ENCODE measurements around the gene PLA2G7. TPM values are rescaled to one million over a fixed set of nuclear protein-coding genes. Genes with fewer than 3 reads are reported as not detected.

Gene PLA2G7
- total RNA-seq, 1 donor from 2014 or later, result not detected

GRCh38 chr6:46688966-46689335 lies 46.2 kb downstream of the PLA2G7 start:
- DNase-seq (ENCODE audit: low read depth), result no peak

DNA sequence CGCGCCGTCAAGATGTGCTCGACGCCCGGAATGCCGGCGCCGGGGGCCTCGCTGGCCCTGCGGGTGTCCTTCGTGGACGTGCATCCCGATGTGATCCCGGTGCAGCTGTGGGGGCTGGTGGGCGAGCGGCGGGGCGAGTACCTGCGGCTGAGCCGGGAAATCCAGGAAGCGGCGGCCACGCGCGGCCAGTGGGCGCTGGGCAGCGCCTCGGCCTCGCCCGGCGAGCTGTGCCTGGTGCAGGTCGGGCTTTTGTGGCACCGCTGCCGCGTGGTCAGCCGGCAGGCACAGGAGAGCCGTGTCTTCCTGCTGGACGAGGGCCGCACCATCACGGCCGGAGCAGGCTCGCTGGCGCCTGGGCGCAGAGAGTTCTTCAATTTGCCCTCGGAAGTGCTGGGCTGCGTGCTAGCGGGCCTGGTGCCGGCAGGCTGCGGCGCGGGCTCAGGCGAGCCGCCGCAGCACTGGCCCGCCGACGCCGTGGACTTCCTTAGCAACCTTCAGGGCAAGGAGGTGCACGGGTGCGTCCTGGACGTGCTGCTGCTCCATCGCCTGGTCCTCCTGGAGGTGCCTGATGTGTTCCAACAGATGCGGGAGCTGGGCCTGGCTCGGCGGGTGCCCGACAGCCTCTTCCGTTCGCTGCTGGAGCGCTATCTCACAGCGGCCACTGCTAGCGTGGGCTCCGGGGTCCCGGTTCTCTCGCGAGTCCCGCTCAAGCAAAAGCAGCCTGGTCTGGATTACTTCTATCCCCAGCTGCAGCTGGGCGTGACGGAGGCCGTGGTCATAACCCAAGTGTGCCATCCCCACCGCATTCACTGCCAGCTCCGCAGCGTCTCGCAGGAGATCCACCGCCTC lies 46.8 kb downstream of the PLA2G7 start:
- no peak for DNase-seq (ENCODE audit: low read depth)

- no peak for DNase-seq (ENCODE audit: low read depth)
Measured at GRCh38 chr6:46687619-46688097, 47.5 kb downstream of the PLA2G7 start, which contains the start of gene TDRD6. Gene TDRD6, plus strand, starts transcription at chr6:46687885. Its CDS starts 244 bp downstream, at chr6:46688129.

DNA sequence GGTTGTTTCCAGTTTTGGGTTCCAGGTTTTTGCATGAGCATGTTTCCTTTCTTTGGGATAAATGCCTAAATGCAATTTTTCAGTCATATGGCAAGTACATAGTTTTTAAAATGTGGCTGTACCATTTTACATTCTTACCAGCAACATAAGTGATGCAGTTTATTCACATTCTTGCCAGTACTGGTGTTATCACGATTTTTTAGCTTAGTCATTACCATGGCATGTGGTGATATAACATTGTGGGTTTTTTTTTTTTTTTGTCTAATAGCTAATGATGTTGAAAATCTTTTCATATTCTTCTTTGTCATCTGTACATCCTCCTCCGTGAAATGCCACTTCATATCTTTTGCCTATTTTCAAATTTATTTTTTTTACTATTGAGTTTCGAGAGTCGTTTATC lies 50.4 kb downstream of the PLA2G7 start:
- peak; percentile 8 for DNase-seq (ENCODE audit: low read depth)

DNA sequence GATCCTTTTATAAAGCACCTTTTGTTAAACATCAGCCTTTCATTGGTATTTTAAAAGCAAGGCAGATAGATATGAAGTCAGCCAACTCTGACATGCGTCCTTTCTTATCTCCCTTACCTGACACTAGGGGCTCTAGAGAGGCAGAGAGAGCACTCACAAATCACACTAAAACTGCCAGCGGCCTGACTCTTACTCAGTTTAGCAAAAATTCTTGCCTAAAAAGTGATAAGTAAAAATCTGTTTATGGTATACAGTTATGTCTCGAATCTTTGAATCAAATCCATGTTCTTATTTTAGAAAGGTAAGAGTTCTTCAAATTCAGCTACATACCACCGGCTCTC lies 57.9 kb downstream of the PLA2G7 start:
- no peak for DNase-seq (ENCODE audit: low read depth)

GRCh38 chr6:46676604-46677313 lies 58.4 kb downstream of the PLA2G7 start:
- no peak for DNase-seq (ENCODE audit: low read depth)

DNA sequence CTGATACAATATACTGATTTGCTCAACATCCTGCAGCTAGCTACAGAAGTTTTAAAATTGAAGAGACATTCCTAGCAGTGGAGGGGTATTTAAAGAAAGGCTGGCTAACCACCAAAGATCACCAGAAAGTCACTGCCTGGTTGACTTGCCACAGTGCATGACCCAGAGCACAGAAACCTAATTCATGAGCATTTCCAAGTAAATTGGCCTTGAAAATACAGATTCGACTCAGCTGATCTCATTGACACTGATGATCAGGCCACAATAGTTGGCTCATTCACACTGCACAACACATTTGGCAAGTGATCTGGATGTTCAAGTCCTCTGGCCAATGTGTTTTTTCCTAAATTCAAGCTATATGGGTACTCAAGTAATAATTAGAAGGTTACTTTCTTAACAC lies 60.8 kb downstream of the PLA2G7 start:
- DNase-seq (ENCODE audit: low read depth), result no peak

DNA sequence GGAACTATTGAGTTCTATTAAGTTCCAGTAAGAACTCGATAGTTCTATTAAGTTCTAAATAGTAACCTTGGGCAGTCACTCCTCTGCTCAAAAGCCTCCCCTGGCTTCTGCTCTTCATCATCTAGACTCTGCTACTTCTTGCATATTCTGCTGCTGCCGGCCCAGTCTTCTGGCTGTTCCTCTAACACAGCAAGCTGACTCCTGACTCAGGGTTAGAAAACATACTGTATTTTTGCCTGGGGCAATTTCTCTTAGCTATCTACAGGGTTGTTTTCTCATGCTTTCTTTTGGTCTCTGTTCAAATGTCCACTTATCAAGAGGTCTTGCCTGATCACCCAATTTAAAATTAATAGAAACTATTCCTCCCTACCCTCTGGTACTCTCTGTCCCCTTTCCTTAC lies 67.8 kb downstream of the PLA2G7 start:
- DNase-seq (ENCODE audit: low read depth), result no peak

DNA sequence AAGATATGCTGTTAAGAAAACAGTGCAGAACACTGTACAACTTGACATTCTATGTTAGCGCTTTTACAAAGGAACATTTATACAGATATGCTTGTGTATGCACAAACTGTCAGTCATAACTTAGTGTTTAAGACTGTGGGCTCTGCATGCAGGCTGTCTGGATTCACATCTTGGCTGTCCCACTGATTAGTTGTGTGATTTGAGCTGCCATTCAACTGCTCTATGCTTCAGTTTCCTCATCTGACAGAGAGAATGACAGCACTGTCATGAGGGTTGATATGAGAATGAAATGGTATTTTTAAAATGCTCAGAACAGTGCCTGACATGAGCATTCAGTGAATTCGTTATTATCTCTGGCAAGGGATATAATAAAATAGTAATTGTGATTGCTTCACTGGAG lies 73.7 kb downstream of the PLA2G7 start:
- no peak for DNase-seq (ENCODE audit: low read depth)

GRCh38 chr6:46657642-46658041 lies 77.5 kb downstream of the PLA2G7 start:
- DNase-seq (ENCODE audit: low read depth), result no peak

DNA sequence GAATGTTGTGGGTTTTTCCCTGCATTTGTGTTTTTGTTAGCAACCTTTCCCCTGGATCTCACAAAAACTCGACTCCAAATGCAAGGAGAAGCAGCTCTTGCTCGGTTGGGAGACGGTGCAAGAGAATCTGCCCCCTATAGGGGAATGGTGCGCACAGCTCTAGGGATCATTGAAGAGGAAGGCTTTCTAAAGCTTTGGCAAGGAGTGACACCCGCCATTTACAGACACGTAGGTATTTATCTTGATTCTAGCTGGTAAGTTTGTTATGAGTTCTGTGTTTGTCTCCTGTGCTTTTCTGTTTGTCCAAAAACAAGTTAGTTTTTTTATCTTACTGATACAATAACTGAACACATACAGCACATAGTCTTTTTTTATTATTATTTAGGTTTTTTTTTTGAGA lies 79.4 kb downstream of the PLA2G7 start:
- no peak for DNase-seq (ENCODE audit: low read depth)

Other genes starting within 250 kb of the PLA2G7 start
- gene RCAN2, start 243.9 kb downstream of the PLA2G7 start, total RNA-seq, result 1.2 and 1.4 TPM in 2 replicates
- gene CYP39A1, start 82.6 kb downstream of the PLA2G7 start, total RNA-seq, result 0.24 and 1.4 TPM in 2 replicates
- 4.6 and 6.0 TPM in 2 replicates for gene SLC25A27, start 82.4 kb downstream of the PLA2G7 start, total RNA-seq
- 0.03 TPM in 1 of 2 replicates, not detected in the other for gene TDRD6, start 47.5 kb downstream of the PLA2G7 start, total RNA-seq
- not detected in 2 replicates for gene ANKRD66, start 11.6 kb upstream of the PLA2G7 start, total RNA-seq
- not detected in 2 replicates for gene MEP1A, start 58.0 kb upstream of the PLA2G7 start, total RNA-seq
- 0.03 TPM in 1 of 2 replicates, not detected in the other for gene ADGRF5, start 186.6 kb upstream of the PLA2G7 start, total RNA-seq

All from myocyte (in vitro differentiated cells).